Thyroid gland (tissue), 4 donors: Measurements from ENCODE around the gene DPP10.

Experiments
- CTCF ChIP-seq, 6 experiments: fragments of 200-600 bp in 3 of 6; fragments of 450-650 bp in 3 of 6; sonication (generic) in 3 of 6; IDR thresholded peaks; one replicate each; pipeline ENCODE4 v1.5.1; 2016 to 2019; ENCODE audit warnings: antibody characterized with exemption in 6 of 6, mild to moderate bottlenecking in 2 of 6, inconsistent platforms in 1 of 6, moderate library complexity in 1 of 6
- POLR2A ChIP-seq, 2 donors: fragments of 450-650 bp; IDR thresholded peaks; one replicate each; pipeline ENCODE4 v1.6.1; 2017; ENCODE audit warnings: antibody characterized with exemption in 2 of 2, mild to moderate bottlenecking in 2 of 2, moderate library complexity in 1 of 2

- no peak for TF ChIP-seq CTCF (IDR thresholded peaks at IDR 0.05)
- TF ChIP-seq POLR2A (IDR thresholded peaks at IDR 0.05), result no peak
These were observed 357.9 kb downstream of the DPP10 start for GRCh38 chr2:114800371-114800770.
